ENCODE results near the gene NEGR1. TPM values are rescaled to one million over a fixed set of nuclear protein-coding genes. Genes with fewer than 3 reads are reported as not detected.

NEGR1 gene
- total RNA-seq, 1 donor from 2014 or later, result 19.2 TPM

DNA sequence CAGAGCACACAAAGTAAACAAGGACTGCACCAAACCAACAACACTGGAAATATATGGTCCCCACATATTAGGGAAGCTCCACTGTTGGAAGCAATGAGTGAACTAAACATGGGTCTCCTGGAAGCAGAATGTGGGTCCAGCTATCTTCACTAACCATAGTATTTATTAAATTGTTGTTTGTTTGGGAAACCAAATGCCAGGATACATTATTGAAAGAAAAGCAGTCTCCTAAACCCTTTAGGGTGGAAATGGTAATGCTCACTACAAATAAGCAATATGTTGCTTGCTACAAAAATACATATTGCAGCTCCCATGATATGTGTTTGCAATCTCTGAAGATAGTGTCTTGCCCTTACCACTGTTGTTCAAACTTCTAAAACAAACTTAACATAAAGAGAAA, 2.2 kb downstream of the NEGR1 start:
- no peak overlapping the region for H3K4me3 ChIP-seq

DNA sequence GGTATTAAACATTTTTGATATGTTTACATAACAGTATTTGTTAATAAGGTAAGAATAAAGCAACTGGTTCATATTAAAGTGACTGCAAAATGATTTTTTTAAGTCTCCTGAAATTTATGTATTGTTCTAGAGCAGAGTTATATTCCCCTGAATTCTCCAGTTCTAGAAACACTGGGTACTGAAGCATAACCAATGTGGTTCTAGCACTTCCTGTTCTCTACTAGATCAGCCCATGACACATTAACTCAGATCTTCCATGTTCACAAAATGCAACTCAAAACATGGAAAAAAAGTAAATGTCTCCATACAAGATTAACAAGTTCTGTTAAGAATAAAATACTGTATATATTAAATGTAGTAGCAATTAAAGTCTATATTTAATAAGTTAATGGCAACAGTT, 3.9 kb downstream of the NEGR1 start:
- DNase-seq (ENCODE audit: extremely low spot score in 2 of 2), result no peak
- peaks cover 5% of the 10 kb centered on the region for H3K4me1 ChIP-seq
- intact Hi-C loops (cut with DNase I), result no loop called here
- H3K4me3 ChIP-seq, result no peak overlapping the region
- H3K9me3 ChIP-seq, result no peaks in the 10 kb centered on the region
- H3K36me3 ChIP-seq, result no peaks in the 10 kb centered on the region
- H3K27ac ChIP-seq, result no peak overlapping the region
- no peaks in the 10 kb centered on the region for H3K27me3 ChIP-seq
- TF ChIP-seq, protein P1, sequence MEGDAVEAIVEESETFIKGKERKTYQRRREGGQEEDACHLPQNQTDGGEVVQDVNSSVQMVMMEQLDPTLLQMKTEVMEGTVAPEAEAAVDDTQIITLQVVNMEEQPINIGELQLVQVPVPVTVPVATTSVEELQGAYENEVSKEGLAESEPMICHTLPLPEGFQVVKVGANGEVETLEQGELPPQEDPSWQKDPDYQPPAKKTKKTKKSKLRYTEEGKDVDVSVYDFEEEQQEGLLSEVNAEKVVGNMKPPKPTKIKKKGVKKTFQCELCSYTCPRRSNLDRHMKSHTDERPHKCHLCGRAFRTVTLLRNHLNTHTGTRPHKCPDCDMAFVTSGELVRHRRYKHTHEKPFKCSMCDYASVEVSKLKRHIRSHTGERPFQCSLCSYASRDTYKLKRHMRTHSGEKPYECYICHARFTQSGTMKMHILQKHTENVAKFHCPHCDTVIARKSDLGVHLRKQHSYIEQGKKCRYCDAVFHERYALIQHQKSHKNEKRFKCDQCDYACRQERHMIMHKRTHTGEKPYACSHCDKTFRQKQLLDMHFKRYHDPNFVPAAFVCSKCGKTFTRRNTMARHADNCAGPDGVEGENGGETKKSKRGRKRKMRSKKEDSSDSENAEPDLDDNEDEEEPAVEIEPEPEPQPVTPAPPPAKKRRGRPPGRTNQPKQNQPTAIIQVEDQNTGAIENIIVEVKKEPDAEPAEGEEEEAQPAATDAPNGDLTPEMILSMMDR (IDR thresholded peaks at IDR 0.05), result no peak
- TF ChIP-seq POLR2AphosphoS5 (IDR thresholded peaks at IDR 0.05; ENCODE audit: insufficient read depth in 1 of 2, low read depth in 1 of 2), result no peak
- TF ChIP-seq POLR2A (IDR thresholded peaks at IDR 0.05), result no peak

More for the DNA sequence above, 2.2 kb downstream of the NEGR1 start:
- Histone ChIP-seq H3K27me3 (no peaks in the 10 kb centered on the region), H3K27ac (no peak overlapping the region), H3K36me3 (no peaks in the 10 kb centered on the region), H3K9me3 (no peaks in the 10 kb centered on the region), H3K4me1 (peaks cover 5% of the 10 kb centered on the region)
- intact Hi-C loops (cut with DNase I), result no loop called here
- TF ChIP-seq POLR2A (IDR thresholded peaks at IDR 0.05) (no peak), POLR2AphosphoS5 (IDR thresholded peaks at IDR 0.05; ENCODE audit: insufficient read depth in 1 of 2, low read depth in 1 of 2) (no peak)
- TF ChIP-seq, protein P1 (IDR thresholded peaks at IDR 0.05), result no peak
- no peak for DNase-seq (ENCODE audit: extremely low spot score in 2 of 2)

DNA sequence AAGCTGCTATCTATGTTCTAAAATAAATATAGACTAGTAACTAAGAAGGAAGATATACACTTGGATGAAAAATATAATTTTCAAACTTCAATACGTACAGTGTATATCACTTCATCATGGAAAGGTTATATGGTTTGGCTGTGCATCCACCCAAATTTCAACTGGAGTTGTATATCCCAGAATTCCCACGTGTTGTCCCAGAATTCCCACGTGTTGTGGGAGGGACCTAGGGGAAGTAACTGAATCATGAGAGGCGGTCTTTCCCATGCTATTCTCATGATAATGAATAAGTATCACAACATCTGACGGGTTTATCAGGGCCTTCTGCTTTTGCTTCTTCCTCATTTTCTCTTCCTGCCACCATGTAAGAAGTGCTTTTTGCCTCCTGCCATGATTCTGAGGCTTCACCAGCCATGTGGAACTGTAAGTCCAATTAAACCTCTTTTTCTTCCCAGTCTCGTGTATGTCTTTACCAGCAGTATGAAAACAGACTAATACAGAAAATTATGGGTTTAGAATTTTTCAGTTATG, 10.7 kb downstream of the NEGR1 start:
- intact Hi-C loops (cut with DNase I), result no loop called here
- no peaks in the 10 kb centered on the region for H3K27me3 ChIP-seq
- H3K27ac ChIP-seq, result no peak overlapping the region
- no peak overlapping the region for H3K4me3 ChIP-seq
- no peak for DNase-seq (ENCODE audit: extremely low spot score in 2 of 2)
- no peaks in the 10 kb centered on the region for H3K9me3 ChIP-seq
- H3K4me1 ChIP-seq, result no peaks in the 10 kb centered on the region
- TF ChIP-seq, protein P1 (IDR thresholded peaks at IDR 0.05), result no peak
- TF ChIP-seq POLR2A (IDR thresholded peaks at IDR 0.05) (no peak), POLR2AphosphoS5 (IDR thresholded peaks at IDR 0.05; ENCODE audit: insufficient read depth in 1 of 2, low read depth in 1 of 2) (no peak)
- no peaks in the 10 kb centered on the region for H3K36me3 ChIP-seq

DNA sequence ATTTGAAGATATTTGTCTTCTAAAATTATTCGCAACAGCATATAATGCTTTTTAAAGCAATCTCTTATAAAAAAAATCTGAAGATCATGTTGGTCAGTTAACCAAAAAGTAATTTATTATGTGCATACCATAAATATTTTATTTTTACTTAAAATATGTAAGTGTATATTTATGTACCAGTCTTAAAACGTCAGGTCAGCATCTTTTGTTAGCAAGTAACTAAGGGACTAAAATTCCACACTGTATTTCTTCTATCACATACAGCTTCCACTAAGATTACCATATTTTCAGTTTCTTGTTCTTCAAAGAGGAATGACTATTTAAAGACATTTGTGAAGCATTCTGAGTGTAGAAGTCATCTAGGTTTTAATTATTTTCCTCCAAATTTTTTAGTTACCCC, 19.6 kb downstream of the NEGR1 start:
- Histone ChIP-seq H3K27ac (no peak overlapping the region), H3K36me3 (no peaks in the 10 kb centered on the region), H3K27me3 (no peaks in the 10 kb centered on the region), H3K9me3 (no peaks in the 10 kb centered on the region), H3K4me1 (no peaks in the 10 kb centered on the region), H3K4me3 (no peak overlapping the region)
- intact Hi-C loops (cut with DNase I), result no loop called here
- DNase-seq (ENCODE audit: extremely low spot score in 2 of 2), result no peak
- TF ChIP-seq, protein P1 (IDR thresholded peaks at IDR 0.05), result no peak
- TF ChIP-seq POLR2AphosphoS5 (IDR thresholded peaks at IDR 0.05; ENCODE audit: insufficient read depth in 1 of 2, low read depth in 1 of 2) (no peak), POLR2A (IDR thresholded peaks at IDR 0.05) (no peak)

DNA sequence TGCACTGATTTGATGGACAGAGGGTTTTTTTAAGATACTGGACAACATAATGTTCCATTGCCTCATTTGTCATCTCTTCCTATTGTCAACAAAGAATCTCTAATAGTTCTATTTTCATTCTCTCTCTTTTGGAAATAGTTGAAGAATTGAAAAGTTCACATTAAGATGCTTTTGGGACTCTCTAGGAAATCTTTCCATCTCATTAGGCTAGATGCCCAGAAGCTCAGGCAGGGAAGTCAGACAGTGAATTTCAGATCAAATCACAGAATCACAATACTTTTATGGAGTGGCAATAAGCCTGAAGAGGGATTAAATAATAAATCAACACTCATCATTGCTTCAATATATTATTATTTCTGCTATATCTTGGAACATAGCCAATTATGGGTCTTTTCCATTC, 29.2 kb downstream of the NEGR1 start:
- TF ChIP-seq POLR2AphosphoS5 (IDR thresholded peaks at IDR 0.05; ENCODE audit: insufficient read depth in 1 of 2, low read depth in 1 of 2), result no peak
- TF ChIP-seq, protein P1 (IDR thresholded peaks at IDR 0.05), result no peak
- TF ChIP-seq POLR2A (IDR thresholded peaks at IDR 0.05), result no peak
- no peak for DNase-seq (ENCODE audit: extremely low spot score in 2 of 2)
- Histone ChIP-seq H3K27ac (no peak overlapping the region), H3K36me3 (no peaks in the 10 kb centered on the region), H3K9me3 (no peaks in the 10 kb centered on the region), H3K27me3 (no peaks in the 10 kb centered on the region), H3K4me1 (no peaks in the 10 kb centered on the region), H3K4me3 (no peak overlapping the region)
- intact Hi-C loops (cut with DNase I), result no loop called here
